ENCODE measurements around the gene TBX1.

The TBX1 gene

GRCh38 chr22:19796160-19796559, 35.6 kb downstream of the TBX1 start:
- H3K9ac ChIP-seq: no peak overlapping the region
- no peaks in the 10 kb centered on the region for H3K27me3 ChIP-seq (ENCODE audit: insufficient read depth, low read depth)
- TF ChIP-seq, protein P1, sequence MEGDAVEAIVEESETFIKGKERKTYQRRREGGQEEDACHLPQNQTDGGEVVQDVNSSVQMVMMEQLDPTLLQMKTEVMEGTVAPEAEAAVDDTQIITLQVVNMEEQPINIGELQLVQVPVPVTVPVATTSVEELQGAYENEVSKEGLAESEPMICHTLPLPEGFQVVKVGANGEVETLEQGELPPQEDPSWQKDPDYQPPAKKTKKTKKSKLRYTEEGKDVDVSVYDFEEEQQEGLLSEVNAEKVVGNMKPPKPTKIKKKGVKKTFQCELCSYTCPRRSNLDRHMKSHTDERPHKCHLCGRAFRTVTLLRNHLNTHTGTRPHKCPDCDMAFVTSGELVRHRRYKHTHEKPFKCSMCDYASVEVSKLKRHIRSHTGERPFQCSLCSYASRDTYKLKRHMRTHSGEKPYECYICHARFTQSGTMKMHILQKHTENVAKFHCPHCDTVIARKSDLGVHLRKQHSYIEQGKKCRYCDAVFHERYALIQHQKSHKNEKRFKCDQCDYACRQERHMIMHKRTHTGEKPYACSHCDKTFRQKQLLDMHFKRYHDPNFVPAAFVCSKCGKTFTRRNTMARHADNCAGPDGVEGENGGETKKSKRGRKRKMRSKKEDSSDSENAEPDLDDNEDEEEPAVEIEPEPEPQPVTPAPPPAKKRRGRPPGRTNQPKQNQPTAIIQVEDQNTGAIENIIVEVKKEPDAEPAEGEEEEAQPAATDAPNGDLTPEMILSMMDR (conservative IDR thresholded peaks at IDR 0.05; ENCODE audit: low read depth, low read length): no peak
- H2AFZ ChIP-seq (ENCODE audit: low read depth): no peak overlapping the region
- no peaks in the 10 kb centered on the region for H3K4me1 ChIP-seq (ENCODE audit: low read depth, poor library complexity, severe bottlenecking)
- H4K20me1 ChIP-seq (ENCODE audit: insufficient read depth): no peaks in the 10 kb centered on the region
- H3K79me2 ChIP-seq (ENCODE audit: insufficient read depth, low read depth): no peaks in the 10 kb centered on the region
- no peak overlapping the region for H3K27ac ChIP-seq
- no peak overlapping the region for H3K4me3 ChIP-seq (IDR thresholded peaks at IDR 0.05; ENCODE audit: insufficient read depth, low read depth, low read length)
- no peak overlapping the region for H3K4me2 ChIP-seq
- H3K36me3 ChIP-seq (ENCODE audit: insufficient read depth): no peaks in the 10 kb centered on the region

- no peak overlapping the region for H2AFZ ChIP-seq (ENCODE audit: low read depth)
- H4K20me1 ChIP-seq (ENCODE audit: insufficient read depth): no peaks in the 10 kb centered on the region
- no peaks in the 10 kb centered on the region for H3K27me3 ChIP-seq (ENCODE audit: insufficient read depth, low read depth)
- H3K9ac ChIP-seq: no peak overlapping the region
- H3K4me3 ChIP-seq (IDR thresholded peaks at IDR 0.05; ENCODE audit: insufficient read depth, low read depth, low read length): no peak overlapping the region
- TF ChIP-seq, protein P1 (conservative IDR thresholded peaks at IDR 0.05; ENCODE audit: low read depth, low read length): no peak
- H3K4me2 ChIP-seq: no peak overlapping the region
- no peaks in the 10 kb centered on the region for H3K4me1 ChIP-seq (ENCODE audit: low read depth, poor library complexity, severe bottlenecking)
- no peaks in the 10 kb centered on the region for H3K36me3 ChIP-seq (ENCODE audit: insufficient read depth)
- no peaks in the 10 kb centered on the region for H3K79me2 ChIP-seq (ENCODE audit: insufficient read depth, low read depth)
- H3K27ac ChIP-seq: no peak overlapping the region
These were observed 36.8 kb downstream of the TBX1 start for GRCh38 chr22:19797086-19798002.

- H4K20me1 ChIP-seq (ENCODE audit: insufficient read depth): no peaks in the 10 kb centered on the region
- no peak overlapping the region for H3K4me2 ChIP-seq
- H3K9ac ChIP-seq: no peak overlapping the region
- TF ChIP-seq, protein P1 (conservative IDR thresholded peaks at IDR 0.05; ENCODE audit: low read depth, low read length): no peak
- no peaks in the 10 kb centered on the region for H3K27me3 ChIP-seq (ENCODE audit: insufficient read depth, low read depth)
- no peak overlapping the region for H3K4me3 ChIP-seq (IDR thresholded peaks at IDR 0.05; ENCODE audit: insufficient read depth, low read depth, low read length)
- H3K4me1 ChIP-seq (ENCODE audit: low read depth, poor library complexity, severe bottlenecking): no peaks in the 10 kb centered on the region
- H3K36me3 ChIP-seq (ENCODE audit: insufficient read depth): no peaks in the 10 kb centered on the region
- H3K79me2 ChIP-seq (ENCODE audit: insufficient read depth, low read depth): no peaks in the 10 kb centered on the region
- H2AFZ ChIP-seq (ENCODE audit: low read depth): no peak overlapping the region
- no peak overlapping the region for H3K27ac ChIP-seq
These were observed 37.6 kb downstream of the TBX1 start for GRCh38 chr22:19798003-19798665.

GRCh38 chr22:19798891-19799293, 38.3 kb downstream of the TBX1 start:
- Histone ChIP-seq H3K27me3 (ENCODE audit: insufficient read depth, low read depth) (no peaks in the 10 kb centered on the region), H3K36me3 (ENCODE audit: insufficient read depth) (no peaks in the 10 kb centered on the region), H3K79me2 (ENCODE audit: insufficient read depth, low read depth) (no peaks in the 10 kb centered on the region), H3K4me3 (IDR thresholded peaks at IDR 0.05; ENCODE audit: insufficient read depth, low read depth, low read length) (no peak overlapping the region), H3K9ac (no peak overlapping the region), H3K4me2 (no peak overlapping the region), H2AFZ (ENCODE audit: low read depth) (no peak overlapping the region), H3K4me1 (ENCODE audit: low read depth, poor library complexity, severe bottlenecking) (no peaks in the 10 kb centered on the region), H4K20me1 (ENCODE audit: insufficient read depth) (no peaks in the 10 kb centered on the region), H3K27ac (no peak overlapping the region)
- TF ChIP-seq, protein P1 (conservative IDR thresholded peaks at IDR 0.05; ENCODE audit: low read depth, low read length): no peak
